ENCODE data around the gene SBSN.

DNA sequence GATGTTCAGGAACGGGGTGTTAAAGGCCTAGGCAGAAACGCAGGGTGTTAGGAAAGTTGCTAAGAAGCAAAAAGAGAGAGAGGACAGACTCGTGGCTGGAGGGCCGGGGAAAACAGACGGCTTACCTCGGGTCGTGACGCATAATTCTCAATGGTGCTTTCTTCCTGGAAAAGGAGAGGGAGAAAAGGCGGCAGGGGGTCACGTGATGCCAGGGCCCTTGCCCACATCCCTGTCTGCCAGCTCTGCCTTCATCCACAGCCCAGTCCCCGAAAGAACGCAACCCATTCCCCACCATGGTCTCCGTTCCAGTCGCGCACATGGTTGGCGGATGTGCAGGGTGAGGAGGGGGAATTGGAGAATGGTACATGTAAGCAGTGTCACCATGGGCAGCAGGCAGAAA, 39.4 kb downstream of the SBSN start:
- TF ChIP-seq GATA2 (IDR thresholded peaks at IDR 0.05; ENCODE audit: low read depth, low read length) (no peak), GATA3 (IDR thresholded peaks at IDR 0.05; ENCODE audit: low read depth, low read length) (no peak)
